SK-N-SH treated with all-trans-retinoic acid at 6 μM for 48 hours (cell line): ENCODE measurements around the gene TRAF6.

Experiments used
- ESRRG ChIP-seq: fragments of 250-450 bp; sonication (Bioruptor Pico); IDR thresholded peaks from 2 replicates; pipeline ENCODE4 v1.6.1; 2021; ENCODE audit warnings: mild to moderate bottlenecking
- SNAI2 ChIP-seq: fragments of 250-450 bp; sonication (Bioruptor Pico); IDR thresholded peaks from 2 replicates; pipeline ENCODE4 v1.5.0; 2020; ENCODE audit warnings: mild to moderate bottlenecking, moderate library complexity
- TCF4 ChIP-seq: fragments of 250-450 bp; sonication (Bioruptor Pico); IDR thresholded peaks from 2 replicates; pipeline ENCODE4 v1.8.0; 2021; ENCODE audit warnings: mild to moderate bottlenecking, moderate library complexity, borderline replicate concordance
- TOX ChIP-seq: fragments of 250-450 bp; sonication (Bioruptor Pico); IDR thresholded peaks from 2 replicates; pipeline ENCODE4 v1.8.0; 2021; ENCODE audit warnings: mild to moderate bottlenecking, moderate library complexity, borderline replicate concordance
- TF ChIP-seq, protein P1 (sequence below): fragments of 250-450 bp; sonication (Bioruptor Pico); IDR thresholded peaks from 2 replicates; pipeline ENCODE4 v1.5.1; 2020; ENCODE audit warnings: low read depth, mild to moderate bottlenecking, moderate library complexity

DNA sequence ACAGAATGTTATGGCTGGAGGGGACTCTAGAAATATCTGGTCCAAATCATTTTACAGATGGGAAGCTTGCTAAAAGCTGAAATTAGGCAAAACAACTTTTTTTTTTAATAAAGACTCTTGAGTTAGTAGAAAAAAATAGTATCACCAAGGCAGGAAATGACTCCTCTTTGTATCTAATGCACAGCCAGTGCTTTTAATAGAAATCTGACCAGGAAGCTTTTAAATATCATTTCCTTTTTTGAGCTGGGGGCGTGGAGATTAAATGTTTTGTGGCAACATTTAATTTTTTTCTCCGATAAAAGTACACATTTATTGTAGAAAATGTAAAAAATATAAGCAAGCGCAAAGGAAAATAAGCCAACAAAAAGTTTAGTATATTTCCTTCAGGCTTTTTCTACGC lies 22.5 kb downstream of the TRAF6 start:
- TF ChIP-seq, protein P1, sequence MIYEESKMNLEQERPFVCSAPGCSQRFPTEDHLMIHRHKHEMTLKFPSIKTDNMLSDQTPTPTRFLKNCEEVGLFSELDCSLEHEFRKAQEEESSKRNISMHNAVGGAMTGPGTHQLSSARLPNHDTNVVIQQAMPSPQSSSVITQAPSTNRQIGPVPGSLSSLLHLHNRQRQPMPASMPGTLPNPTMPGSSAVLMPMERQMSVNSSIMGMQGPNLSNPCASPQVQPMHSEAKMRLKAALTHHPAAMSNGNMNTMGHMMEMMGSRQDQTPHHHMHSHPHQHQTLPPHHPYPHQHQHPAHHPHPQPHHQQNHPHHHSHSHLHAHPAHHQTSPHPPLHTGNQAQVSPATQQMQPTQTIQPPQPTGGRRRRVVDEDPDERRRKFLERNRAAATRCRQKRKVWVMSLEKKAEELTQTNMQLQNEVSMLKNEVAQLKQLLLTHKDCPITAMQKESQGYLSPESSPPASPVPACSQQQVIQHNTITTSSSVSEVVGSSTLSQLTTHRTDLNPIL (CRISPR knock-in tag), result no peak
- TF ChIP-seq ESRRG (CRISPR knock-in tag) (no peak), TCF4 (CRISPR knock-in tag) (no peak), SNAI2 (no peak), TOX (CRISPR knock-in tag) (no peak)
